ENCODE measurements around the gene SDCCAG8. TPM values are rescaled to one million over a fixed set of nuclear protein-coding genes. Genes with fewer than 3 reads are reported as not detected.

Gene SDCCAG8
- total RNA-seq, 2 donors from 2014 or later: 29.0 to 34.5 TPM

DNA sequence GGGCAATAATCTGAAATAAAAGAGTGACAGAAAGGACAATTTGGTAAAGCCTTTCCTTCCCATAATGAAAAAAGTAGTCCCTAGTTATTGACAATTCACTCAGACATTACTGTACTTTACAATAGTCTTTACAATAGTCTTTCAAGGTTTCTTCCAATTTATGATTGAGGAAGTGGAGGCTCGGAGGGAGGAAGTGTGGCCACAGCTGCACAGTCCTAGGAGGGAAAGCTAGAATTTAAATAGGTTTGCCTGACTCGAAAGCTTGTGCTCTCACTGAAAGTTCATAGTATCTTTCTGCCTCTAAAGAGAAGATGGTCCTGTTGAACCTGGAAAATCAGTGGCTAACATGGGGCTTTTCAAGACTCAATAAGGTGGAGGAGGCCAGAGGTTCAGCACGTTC is 203.2 kb downstream of the SDCCAG8 start:
- H3K36me3 ChIP-seq: no peaks in the 10 kb centered on the region
- H3K27me3 ChIP-seq: no peaks in the 10 kb centered on the region
- H3K4me1 ChIP-seq: no peaks in the 10 kb centered on the region
- TF ChIP-seq, protein P1, sequence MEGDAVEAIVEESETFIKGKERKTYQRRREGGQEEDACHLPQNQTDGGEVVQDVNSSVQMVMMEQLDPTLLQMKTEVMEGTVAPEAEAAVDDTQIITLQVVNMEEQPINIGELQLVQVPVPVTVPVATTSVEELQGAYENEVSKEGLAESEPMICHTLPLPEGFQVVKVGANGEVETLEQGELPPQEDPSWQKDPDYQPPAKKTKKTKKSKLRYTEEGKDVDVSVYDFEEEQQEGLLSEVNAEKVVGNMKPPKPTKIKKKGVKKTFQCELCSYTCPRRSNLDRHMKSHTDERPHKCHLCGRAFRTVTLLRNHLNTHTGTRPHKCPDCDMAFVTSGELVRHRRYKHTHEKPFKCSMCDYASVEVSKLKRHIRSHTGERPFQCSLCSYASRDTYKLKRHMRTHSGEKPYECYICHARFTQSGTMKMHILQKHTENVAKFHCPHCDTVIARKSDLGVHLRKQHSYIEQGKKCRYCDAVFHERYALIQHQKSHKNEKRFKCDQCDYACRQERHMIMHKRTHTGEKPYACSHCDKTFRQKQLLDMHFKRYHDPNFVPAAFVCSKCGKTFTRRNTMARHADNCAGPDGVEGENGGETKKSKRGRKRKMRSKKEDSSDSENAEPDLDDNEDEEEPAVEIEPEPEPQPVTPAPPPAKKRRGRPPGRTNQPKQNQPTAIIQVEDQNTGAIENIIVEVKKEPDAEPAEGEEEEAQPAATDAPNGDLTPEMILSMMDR (IDR thresholded peaks at IDR 0.05): no peak
- no peaks in the 10 kb centered on the region for H3K9me3 ChIP-seq
- H3K4me3 ChIP-seq: no peak overlapping the region
- DNase-seq (ENCODE audit: low spot score): no peak
- H3K27ac ChIP-seq: no peak overlapping the region

DNA sequence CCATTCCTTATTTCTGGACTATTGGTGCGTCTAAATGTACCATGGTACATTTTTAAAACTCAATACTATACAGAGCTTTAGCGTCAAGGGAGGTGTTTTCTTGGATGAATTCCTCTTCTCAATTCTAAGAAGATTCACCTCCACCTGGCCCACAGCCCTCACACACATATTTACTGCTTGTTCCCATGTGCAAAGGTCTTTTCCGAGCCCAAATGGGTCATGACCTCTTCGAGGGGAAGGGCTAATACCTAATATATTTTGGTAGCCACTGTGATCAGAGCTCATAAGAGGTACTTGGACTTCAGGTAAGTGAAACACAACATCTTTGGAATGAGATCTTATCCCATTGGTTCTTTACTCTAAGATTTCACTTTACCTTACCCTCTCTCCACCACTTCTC is 205.9 kb downstream of the SDCCAG8 start:
- DNase-seq (ENCODE audit: low spot score): no peak
- no peaks in the 10 kb centered on the region for H3K4me1 ChIP-seq
- no peak overlapping the region for H3K27ac ChIP-seq
- no peaks in the 10 kb centered on the region for H3K9me3 ChIP-seq
- H3K4me3 ChIP-seq: no peak overlapping the region
- TF ChIP-seq, protein P1 (IDR thresholded peaks at IDR 0.05): no peak
- H3K36me3 ChIP-seq: no peaks in the 10 kb centered on the region
- no peaks in the 10 kb centered on the region for H3K27me3 ChIP-seq

DNA sequence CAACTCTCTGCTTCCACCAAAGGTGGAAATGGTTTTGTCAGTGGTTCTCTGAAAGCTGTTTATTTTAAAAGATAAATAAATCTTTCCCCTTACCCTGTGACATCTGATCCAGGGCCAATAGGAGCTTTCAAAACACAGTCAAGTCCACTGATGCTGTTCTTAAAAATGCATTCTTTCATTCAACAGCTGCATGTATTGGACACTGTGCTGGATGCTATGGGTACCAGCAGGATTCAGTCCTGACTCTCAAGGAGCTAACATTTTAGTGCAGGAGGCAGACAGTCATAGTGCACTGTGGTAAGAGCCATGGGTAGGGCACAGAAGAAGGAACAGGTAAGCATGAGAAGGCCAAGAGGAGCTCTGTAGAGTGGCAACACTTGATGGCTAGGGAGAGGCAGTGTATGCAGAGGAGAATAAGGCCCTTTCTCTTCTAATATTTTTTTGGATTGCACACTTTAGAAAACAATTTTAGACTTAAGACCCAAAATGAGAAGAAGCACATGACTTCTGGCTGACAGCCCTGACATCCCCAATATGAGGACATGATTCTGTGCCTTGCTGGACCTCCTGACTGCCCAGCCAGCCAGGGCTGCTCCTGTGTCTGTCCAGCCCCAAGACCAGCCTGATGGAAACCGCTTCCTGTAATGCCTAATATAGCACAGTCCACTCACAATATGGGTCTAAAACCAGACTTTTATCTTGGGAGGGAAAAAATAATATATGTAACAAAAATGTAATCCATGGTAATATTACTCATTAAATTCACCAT is 207.3 kb downstream of the SDCCAG8 start:
- Histone ChIP-seq H3K36me3 (no peaks in the 10 kb centered on the region), H3K27me3 (no peaks in the 10 kb centered on the region), H3K27ac (no peak overlapping the region), H3K9me3 (no peaks in the 10 kb centered on the region), H3K4me1 (no peaks in the 10 kb centered on the region), H3K4me3 (no peak overlapping the region)
- no peak for DNase-seq (ENCODE audit: low spot score)
- TF ChIP-seq, protein P1 (IDR thresholded peaks at IDR 0.05): no peak

DNA sequence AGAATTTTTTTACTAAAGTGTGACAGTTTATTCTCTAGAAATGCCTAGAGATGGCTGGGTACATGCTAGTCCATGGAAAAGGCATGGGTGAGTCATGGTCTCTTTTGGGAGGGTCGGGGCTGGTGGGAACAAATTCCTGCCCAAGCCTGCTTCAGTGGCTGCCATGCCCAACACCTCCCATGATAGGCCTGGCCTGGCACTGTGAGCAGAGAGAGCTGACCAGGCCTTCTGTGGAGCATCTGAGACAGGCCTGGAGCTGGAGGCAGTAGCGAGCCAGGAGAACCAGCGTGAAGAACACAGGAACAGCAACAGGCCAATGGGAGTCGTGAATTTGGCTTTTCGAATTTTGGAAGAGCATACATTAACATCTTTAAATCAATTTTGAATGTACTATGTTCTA is 209.2 kb downstream of the SDCCAG8 start:
- Histone ChIP-seq H3K4me1 (no peaks in the 10 kb centered on the region), H3K36me3 (no peaks in the 10 kb centered on the region), H3K27ac (no peak overlapping the region), H3K9me3 (no peaks in the 10 kb centered on the region), H3K27me3 (no peaks in the 10 kb centered on the region), H3K4me3 (no peak overlapping the region)
- TF ChIP-seq, protein P1 (IDR thresholded peaks at IDR 0.05): no peak
- no peak for DNase-seq (ENCODE audit: low spot score)

DNA sequence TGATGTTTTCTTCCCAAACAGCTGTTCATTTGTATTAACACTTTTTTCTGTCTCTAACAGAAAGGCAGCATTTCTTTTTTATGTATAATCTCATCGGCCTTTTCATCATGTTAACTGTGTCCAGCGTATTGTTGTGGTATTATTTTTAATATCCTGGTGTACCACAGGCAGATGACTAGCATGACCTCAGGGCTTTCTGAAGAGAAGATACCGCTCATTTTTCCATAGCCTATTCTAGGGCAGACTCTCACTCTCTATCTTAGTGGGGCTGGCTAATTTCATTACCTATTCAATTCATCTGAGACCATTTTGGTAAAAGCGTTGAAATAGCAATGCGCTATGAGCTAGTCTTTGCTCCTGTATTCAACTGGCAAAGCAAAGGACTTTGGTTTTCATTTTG is 209.9 kb downstream of the SDCCAG8 start:
- no peaks in the 10 kb centered on the region for H3K9me3 ChIP-seq
- H3K4me1 ChIP-seq: no peaks in the 10 kb centered on the region
- no peaks in the 10 kb centered on the region for H3K27me3 ChIP-seq
- TF ChIP-seq, protein P1 (IDR thresholded peaks at IDR 0.05): no peak
- no peaks in the 10 kb centered on the region for H3K36me3 ChIP-seq
- no peak overlapping the region for H3K27ac ChIP-seq
- H3K4me3 ChIP-seq: no peak overlapping the region
- DNase-seq (ENCODE audit: low spot score): no peak

DNA sequence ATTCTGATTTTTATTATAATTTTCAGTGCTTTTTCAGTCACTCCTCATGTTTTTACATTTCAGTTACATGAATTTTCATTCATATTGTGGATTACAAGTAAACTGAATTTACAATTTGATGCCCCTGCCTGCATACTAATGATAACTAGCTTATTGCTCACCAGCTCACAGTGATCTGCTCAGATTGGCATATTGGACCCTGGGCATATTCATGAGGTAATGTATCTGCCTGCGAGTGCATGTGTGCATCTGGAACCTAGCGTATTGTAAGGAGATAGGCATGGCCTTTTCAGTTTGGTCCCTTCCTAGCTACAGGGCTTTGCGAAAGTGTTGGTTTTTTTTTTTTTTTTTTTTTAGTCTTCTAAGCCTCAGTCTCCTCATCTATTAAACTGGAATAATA is 213.7 kb downstream of the SDCCAG8 start:
- Histone ChIP-seq H3K9me3 (no peaks in the 10 kb centered on the region), H3K36me3 (no peaks in the 10 kb centered on the region), H3K27ac (no peak overlapping the region), H3K4me1 (peaks cover 0 to 12% of the 10 kb centered on the region in 2 donors), H3K27me3 (no peaks in the 10 kb centered on the region), H3K4me3 (no peak overlapping the region)
- TF ChIP-seq, protein P1 (IDR thresholded peaks at IDR 0.05): no peak
- DNase-seq (ENCODE audit: low spot score): no peak
